CD14-positive monocyte (primary cell): ENCODE data around the gene C20orf204. TPM values are rescaled to one million over a fixed set of nuclear protein-coding genes. Genes with fewer than 3 reads are reported as not detected.

ENCODE experiments used
- DNase-seq, 3 donors: peaks; one replicate each; pipeline ENCODE4 v3.0.0-alpha.2; 2011 to 2022
- H2AFZ ChIP-seq: 2 replicates; pipeline ENCODE4 v1.6.0; 2012; ENCODE audit warnings: mild to moderate bottlenecking, low read depth, low read length, inconsistent platforms; ENCODE audit not compliant: insufficient read depth, poor library complexity, severe bottlenecking
- H3K27ac ChIP-seq, 2 donors: 1 replicate in 1 of 2; 2 replicates in 1 of 2; pipeline ENCODE4 v1.5.1; 2012 to 2013; ENCODE audit warnings: low read length in 2 of 2, control low read depth in 1 of 2, inconsistent platforms in 1 of 2, low read depth in 1 of 2, mild to moderate bottlenecking in 1 of 2
- H3K27me3 ChIP-seq, 2 donors: one replicate each; pipeline versions ENCODE4 v1.6.0 to v1.6.1; 2011 to 2013; ENCODE audit warnings: low read length in 2 of 2; ENCODE audit not compliant: control insufficient read depth in 2 of 2, insufficient read depth in 2 of 2
- H3K36me3 ChIP-seq, 2 donors: replicated peaks in 1 of 2; 1 replicate in 1 of 2; 2 replicates in 1 of 2; pipeline versions ENCODE4 v1.5.1 to v1.6.1; 2012 to 2013; ENCODE audit warnings: low read length in 2 of 2, control low read depth in 1 of 2, inconsistent platforms in 1 of 2, mild to moderate bottlenecking in 1 of 2; ENCODE audit not compliant: insufficient read depth in 2 of 2, control insufficient read depth in 1 of 2
- H3K4me1 ChIP-seq, 2 donors: 1 replicate in 1 of 2; 2 replicates in 1 of 2; pipeline versions ENCODE4 v1.5.1 to v1.6.1; 2012 to 2013; ENCODE audit warnings: low read length in 2 of 2, control low read depth in 1 of 2, inconsistent platforms in 1 of 2, mild to moderate bottlenecking in 1 of 2, moderate library complexity in 1 of 2; ENCODE audit not compliant: insufficient read depth in 2 of 2, control insufficient read depth in 1 of 2
- H3K4me2 ChIP-seq: replicated peaks from 2 replicates; pipeline ENCODE3; 2012; ENCODE audit warnings: low read length, moderate library complexity, mild to moderate bottlenecking; ENCODE audit not compliant: poor library complexity, severe bottlenecking; ENCODE audit errors: extremely low read depth
- H3K4me3 ChIP-seq, 3 experiments: fragments of 200-600 bp in 1 of 3; sonication (generic) in 1 of 3; replicated peaks in 1 of 3; 1 replicate in 2 of 3; 2 replicates in 1 of 3; pipeline ENCODE4 v1.5.1; 2011 to 2013; ENCODE audit warnings: low read length in 3 of 3, mild to moderate bottlenecking in 3 of 3, control low read depth in 2 of 3, low read depth in 2 of 3, inconsistent platforms in 1 of 3, moderate library complexity in 1 of 3
- H3K79me2 ChIP-seq: 2 replicates; pipeline ENCODE4 v1.6.0; 2012; ENCODE audit warnings: mild to moderate bottlenecking, control low read depth, inconsistent platforms, low read length, moderate library complexity; ENCODE audit not compliant: insufficient read depth
- H3K9ac ChIP-seq: 2 replicates; pipeline ENCODE4 v1.6.0; 2017; ENCODE audit warnings: low read length, mild to moderate bottlenecking; ENCODE audit not compliant: insufficient read depth, poor library complexity, severe bottlenecking
- H3K9me3 ChIP-seq, 2 donors: replicated peaks in 1 of 2; 1 replicate in 1 of 2; 2 replicates in 1 of 2; pipeline versions ENCODE4 v1.5.1 to v1.6.1; 2012 to 2013; ENCODE audit warnings: low read length in 2 of 2, control low read depth in 1 of 2; ENCODE audit not compliant: control insufficient read depth in 1 of 2, insufficient read depth in 1 of 2
- H4K20me1 ChIP-seq: 2 replicates; pipeline ENCODE4 v1.6.0; 2012; ENCODE audit warnings: mild to moderate bottlenecking, low read length, control low read depth, moderate library complexity; ENCODE audit not compliant: insufficient read depth
- H3K27ac Mint-ChIP-seq, 7 donors: one replicate each; pipeline ENCODE4 v1.8.0; 2020; ENCODE audit warnings: mild to moderate bottlenecking in 7 of 7, mixed read lengths in 7 of 7, moderate library complexity in 6 of 7, inconsistent platforms in 2 of 7
- H3K27me3 Mint-ChIP-seq, 3 donors: one replicate each; pipeline ENCODE4 v1.8.0; 2021 to 2022; ENCODE audit warnings: low read depth in 3 of 3, mild to moderate bottlenecking in 3 of 3, mixed read lengths in 3 of 3, moderate library complexity in 3 of 3, inconsistent platforms in 1 of 3
- H3K36me3 Mint-ChIP-seq, 2 donors: one replicate each; pipeline ENCODE4 v1.8.0; 2020; ENCODE audit warnings: mixed read lengths in 2 of 2, inconsistent platforms in 1 of 2, mild to moderate bottlenecking in 1 of 2
- H3K4me1 Mint-ChIP-seq: one replicate; pipeline ENCODE4 v1.8.0; 2020; ENCODE audit warnings: mild to moderate bottlenecking, mixed read lengths
- H3K4me3 Mint-ChIP-seq, 2 donors: one replicate each; pipeline ENCODE4 v1.8.0; 2020; ENCODE audit warnings: mild to moderate bottlenecking in 2 of 2, mixed read lengths in 2 of 2, moderate library complexity in 1 of 2
- H3K9me3 Mint-ChIP-seq, 7 donors: one replicate each; pipeline ENCODE4 v1.8.0; 2020 to 2022; ENCODE audit warnings: mixed read lengths in 7 of 7, mild to moderate bottlenecking in 6 of 7, moderate library complexity in 6 of 7, inconsistent platforms in 2 of 7
- WGBS: methylation state at CpG from one replicate; pipeline ENCODE4 v1.1.5; 2013; ENCODE audit warnings: missing lambda C conversion rate; ENCODE audit not compliant: insufficient coverage; 5-methylcytosine and 5-hydroxymethylcytosine counted together
- intact Hi-C, 2 donors: fragments of 100-400 bp; cut with micrococcal nuclease; formaldehyde crosslinking; loops; one replicate each; pipeline versions ENCODE4 v1.15.0 to v1.15.1; 2023
- polyA plus RNA-seq, 3 donors: library from polyadenylated mRNA; depleted of rRNA in 1 of 3; unstranded in 2 of 3; stranded (reverse) in 1 of 3; fragments of 300-500 nt in 2 of 3; fragments of >200 nt in 1 of 3; fragmentation: Illumina TruSeq in 2 of 3; gene quantifications; 1 replicate in 2 of 3; 2 replicates in 1 of 3; pipeline ENCODE4 v1.2.3, GENCODE V29; 2012 to 2021
- TF ChIP-seq, protein P1 (sequence below): fragments of 200-600 bp; IDR thresholded peaks from one replicate; pipeline ENCODE4 v1.8.0; 2022; ENCODE audit warnings: antibody characterized with exemption, mild to moderate bottlenecking

C20orf204 gene
- polyA plus RNA-seq, 3 donors: 0.20 TPM; not detected in 2

DNA sequence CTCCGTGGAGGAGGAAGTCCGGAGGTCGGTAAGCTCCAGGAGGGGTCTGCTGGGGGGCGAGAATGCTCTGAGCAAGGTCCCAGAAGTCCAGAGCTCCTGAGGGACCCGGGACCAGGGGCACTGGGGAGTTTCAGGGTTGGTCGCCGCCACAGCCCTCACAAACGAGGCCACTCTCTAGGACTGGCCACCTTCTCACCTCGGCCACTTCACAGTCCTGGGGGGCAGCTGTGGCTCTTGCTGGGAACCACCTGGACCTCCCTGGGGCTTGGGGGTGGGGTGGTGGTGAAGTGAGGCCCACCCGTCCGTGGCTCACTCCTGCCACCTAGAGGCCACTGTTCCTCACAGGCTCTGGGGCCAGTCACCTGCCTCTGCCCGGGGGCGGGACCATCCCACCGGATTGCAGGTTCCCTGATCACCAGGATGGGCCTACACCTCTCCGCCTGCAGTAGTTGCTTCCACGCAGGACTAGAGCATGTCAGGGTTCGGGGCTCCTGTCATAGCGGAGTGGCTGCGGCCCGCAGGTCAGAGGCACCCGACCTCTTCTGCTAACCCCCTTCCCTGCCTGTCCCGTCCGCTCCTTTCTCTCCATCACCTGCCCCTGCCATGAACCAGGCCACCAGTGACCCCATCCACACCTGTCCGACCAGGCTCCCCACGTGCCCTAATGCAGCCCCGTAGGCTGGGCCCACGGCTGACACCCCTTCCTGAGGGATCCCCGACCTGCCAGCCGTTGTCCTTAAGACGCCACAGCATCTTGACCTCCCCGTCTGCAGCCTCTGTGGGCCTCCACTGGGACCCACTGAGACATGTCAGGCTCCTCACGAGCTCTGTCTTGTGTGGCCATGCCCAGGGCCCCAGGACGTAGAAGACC is 21.9 kb downstream of the C20orf204 start:
- H3K27me3 Mint-ChIP-seq: peaks cover 26 to 52% (median 36%) of the 10 kb centered on the region in 3 donors
- Histone ChIP-seq H3K9me3 (no peaks in the 10 kb centered on the region), H3K4me1 (peaks cover 16 to 22% of the 10 kb centered on the region in 2 donors), H3K4me3 (no peak overlapping the region), H3K36me3 (no peaks in the 10 kb centered on the region), H3K27ac (no peak overlapping the region), H3K27me3 (peaks cover 0 to 34% of the 10 kb centered on the region in 2 donors), H4K20me1 (no peaks in the 10 kb centered on the region), H2AFZ (no peak overlapping the region), H3K79me2 (no peaks in the 10 kb centered on the region), H3K9ac (no peak overlapping the region), H3K4me2 (peak overlapping the region; percentile 28)
- TF ChIP-seq, protein P1, sequence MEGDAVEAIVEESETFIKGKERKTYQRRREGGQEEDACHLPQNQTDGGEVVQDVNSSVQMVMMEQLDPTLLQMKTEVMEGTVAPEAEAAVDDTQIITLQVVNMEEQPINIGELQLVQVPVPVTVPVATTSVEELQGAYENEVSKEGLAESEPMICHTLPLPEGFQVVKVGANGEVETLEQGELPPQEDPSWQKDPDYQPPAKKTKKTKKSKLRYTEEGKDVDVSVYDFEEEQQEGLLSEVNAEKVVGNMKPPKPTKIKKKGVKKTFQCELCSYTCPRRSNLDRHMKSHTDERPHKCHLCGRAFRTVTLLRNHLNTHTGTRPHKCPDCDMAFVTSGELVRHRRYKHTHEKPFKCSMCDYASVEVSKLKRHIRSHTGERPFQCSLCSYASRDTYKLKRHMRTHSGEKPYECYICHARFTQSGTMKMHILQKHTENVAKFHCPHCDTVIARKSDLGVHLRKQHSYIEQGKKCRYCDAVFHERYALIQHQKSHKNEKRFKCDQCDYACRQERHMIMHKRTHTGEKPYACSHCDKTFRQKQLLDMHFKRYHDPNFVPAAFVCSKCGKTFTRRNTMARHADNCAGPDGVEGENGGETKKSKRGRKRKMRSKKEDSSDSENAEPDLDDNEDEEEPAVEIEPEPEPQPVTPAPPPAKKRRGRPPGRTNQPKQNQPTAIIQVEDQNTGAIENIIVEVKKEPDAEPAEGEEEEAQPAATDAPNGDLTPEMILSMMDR: peak; percentile 93
- peaks cover 0 to 3% (median 0%) of the 10 kb centered on the region in 7 donors for H3K9me3 Mint-ChIP-seq
- peaks cover 0 to 3% of the 10 kb centered on the region in 2 donors for H3K36me3 Mint-ChIP-seq
- H3K4me1 Mint-ChIP-seq: peaks cover 26% of the 10 kb centered on the region
- intact Hi-C loops: no loop called here
- WGBS: 41% methylated on average over 29 of the region's 33 CpGs
- H3K27ac Mint-ChIP-seq: no peak overlapping the region
- peak; percentile 32 to 50 (median 47) for DNase-seq
- peak overlapping the region; percentile 47 to 79 for H3K4me3 Mint-ChIP-seq

DNA sequence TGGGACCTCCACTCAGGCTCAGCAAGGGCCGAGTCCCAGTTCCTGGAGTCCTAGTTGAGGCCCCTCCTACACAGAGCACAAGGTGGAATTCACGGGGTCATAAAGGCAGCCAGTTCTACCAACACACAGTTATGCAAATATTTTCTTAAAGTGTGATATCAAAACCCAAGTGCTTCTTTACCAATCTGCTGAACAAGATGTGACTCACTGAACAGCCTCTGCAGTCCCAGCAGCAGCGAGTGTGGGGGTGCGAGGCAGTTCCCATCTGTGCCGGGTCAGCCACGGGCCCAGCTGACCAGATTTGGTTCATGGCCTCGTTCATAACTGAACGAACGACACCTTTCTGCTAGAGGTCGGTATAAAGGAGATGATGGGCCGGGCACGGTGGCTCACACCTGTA is 22.6 kb downstream of the C20orf204 start:
- H3K27ac Mint-ChIP-seq: no peak overlapping the region
- H3K9me3 Mint-ChIP-seq: peaks cover 0 to 3% (median 0%) of the 10 kb centered on the region in 7 donors
- H3K9ac ChIP-seq: no peak overlapping the region
- peaks cover 21 to 46% (median 32%) of the 10 kb centered on the region in 3 donors for H3K27me3 Mint-ChIP-seq
- H3K27ac ChIP-seq: no peak overlapping the region
- H3K36me3 ChIP-seq: no peaks in the 10 kb centered on the region
- H2AFZ ChIP-seq: no peak overlapping the region
- intact Hi-C loops: no loop called here
- H3K79me2 ChIP-seq: no peaks in the 10 kb centered on the region
- H3K36me3 Mint-ChIP-seq: no peaks in the 10 kb centered on the region
- H3K9me3 ChIP-seq: no peaks in the 10 kb centered on the region
- peaks cover 26% of the 10 kb centered on the region for H3K4me1 Mint-ChIP-seq
- no peak overlapping the region for H3K4me3 ChIP-seq
- H4K20me1 ChIP-seq: no peaks in the 10 kb centered on the region
- H3K4me2 ChIP-seq: no peak overlapping the region
- DNase-seq: no peak
- H3K4me3 Mint-ChIP-seq: no peak overlapping the region
- peaks cover 0 to 32% of the 10 kb centered on the region in 2 donors for H3K27me3 ChIP-seq
- H3K4me1 ChIP-seq: peaks cover 19 to 26% of the 10 kb centered on the region in 2 donors
- 89% methylated on average over 12 of the region's 12 CpGs for WGBS
- TF ChIP-seq, protein P1: no peak
